ENCODE measurements around the gene RAP1GAP2.
A peak's percentile ranks its signal among the peaks of the same experiment; 100 is the strongest.

Gene RAP1GAP2

DNA sequence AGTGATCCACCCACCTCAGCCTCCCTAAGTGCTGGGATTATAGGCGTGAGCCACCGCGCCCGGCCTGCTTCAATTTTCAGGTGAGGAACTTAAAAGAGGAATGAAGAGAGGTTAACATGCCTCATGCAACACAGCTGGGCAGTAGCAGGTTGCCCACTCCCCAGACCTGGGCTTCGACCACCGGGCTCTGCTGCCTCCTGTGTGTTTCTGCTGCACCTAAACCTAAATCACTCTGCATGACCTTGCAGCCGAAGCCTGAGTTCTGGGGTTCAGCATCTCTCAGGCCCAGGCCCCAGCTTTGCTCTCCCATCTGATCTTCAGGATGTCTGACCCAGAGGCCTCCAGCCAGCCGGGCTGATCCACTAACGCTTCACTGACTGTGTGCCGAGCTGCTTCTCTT, 154.6 kb downstream of the RAP1GAP2 start:
- DNase-seq: no peak

DNA sequence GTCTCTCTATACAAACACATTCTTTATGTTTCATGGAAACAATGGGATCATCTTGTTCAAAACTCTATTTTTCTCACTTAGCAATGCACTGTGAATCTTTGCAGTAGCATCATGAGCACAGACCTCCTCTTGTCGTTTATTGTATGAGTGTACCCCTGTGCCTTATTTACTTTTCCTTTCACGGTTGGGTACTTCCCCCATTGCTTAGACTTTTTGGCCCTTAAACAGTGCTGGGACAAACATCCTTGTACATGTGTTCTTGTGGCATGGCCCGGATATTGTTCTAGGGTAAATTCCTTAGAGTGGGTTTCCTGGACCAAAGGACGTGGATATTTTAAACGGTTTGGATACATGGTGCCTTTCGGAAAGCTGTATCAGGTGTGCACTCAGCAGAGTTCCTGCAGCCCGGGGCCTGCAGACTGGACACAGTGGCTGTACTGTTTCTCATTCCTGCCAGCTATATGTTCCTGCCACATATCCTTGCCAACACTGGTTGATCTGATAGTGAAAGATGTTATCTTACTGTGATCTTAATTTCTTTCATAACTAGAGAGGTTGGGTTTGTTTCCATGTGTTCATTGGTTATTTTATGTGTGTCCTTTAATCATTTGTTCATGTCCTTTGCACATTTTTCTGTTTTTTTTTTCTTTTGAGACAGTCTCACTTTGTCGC, 156.1 kb downstream of the RAP1GAP2 start:
- DNase-seq: no peak

DNA sequence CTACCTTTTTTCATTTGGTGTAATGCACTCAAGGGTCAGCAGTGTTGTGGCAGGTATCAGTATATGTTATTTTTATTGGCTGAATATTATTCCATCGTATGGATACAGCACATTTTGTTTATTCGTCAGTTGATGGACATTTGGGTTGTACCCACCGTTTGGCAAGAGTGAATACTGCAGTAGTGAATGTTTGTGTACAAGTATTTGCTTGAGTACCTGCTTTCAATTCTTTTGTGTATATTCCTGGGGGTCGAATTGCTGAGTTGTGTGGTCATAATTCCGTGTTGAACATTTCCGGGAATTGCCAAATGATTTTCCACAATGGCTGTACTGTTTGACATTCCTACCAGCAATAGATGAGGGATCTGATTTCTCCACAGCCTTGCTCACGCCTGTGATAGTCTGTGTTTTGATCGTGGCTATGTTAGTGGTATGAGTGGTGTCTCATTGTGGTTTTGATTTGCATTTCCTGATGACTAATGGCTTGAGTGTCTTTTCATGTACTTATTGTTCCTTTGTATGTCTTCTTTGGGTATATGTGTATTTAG, 158.7 kb downstream of the RAP1GAP2 start:
- DNase-seq: peak; percentile 5

DNA sequence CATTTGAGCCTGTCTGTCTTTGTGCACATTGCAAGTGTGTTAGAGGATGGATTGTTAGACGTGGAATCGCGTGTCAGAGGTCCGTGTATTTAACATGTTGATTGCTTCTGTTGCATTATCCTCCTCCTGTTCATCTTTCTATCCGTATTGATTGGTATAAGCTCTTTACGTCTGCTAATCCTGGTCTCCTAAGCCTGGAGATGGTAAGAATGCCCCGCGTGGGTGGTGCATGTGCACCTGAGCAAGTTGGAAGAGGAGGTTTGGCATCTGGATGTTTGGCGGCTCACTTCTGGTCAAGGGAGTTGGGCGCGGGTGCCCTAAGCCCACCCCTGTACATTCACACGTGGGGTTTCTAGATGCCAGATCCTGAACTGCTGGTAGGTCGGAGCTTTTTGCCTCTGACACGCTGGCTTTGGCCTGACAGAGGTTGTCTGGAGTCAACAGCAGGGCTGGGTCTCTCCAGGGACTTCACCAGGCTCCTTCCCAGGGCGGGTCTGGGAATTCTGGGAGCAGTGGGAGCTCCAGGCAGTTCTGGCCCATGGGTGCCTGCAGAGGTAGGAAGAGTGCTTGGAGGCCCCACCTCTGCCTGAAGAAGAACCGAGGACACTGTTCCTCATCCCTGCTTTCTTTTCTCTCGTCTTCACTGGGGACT, 159.8 kb downstream of the RAP1GAP2 start:
- no peak for DNase-seq

DNA sequence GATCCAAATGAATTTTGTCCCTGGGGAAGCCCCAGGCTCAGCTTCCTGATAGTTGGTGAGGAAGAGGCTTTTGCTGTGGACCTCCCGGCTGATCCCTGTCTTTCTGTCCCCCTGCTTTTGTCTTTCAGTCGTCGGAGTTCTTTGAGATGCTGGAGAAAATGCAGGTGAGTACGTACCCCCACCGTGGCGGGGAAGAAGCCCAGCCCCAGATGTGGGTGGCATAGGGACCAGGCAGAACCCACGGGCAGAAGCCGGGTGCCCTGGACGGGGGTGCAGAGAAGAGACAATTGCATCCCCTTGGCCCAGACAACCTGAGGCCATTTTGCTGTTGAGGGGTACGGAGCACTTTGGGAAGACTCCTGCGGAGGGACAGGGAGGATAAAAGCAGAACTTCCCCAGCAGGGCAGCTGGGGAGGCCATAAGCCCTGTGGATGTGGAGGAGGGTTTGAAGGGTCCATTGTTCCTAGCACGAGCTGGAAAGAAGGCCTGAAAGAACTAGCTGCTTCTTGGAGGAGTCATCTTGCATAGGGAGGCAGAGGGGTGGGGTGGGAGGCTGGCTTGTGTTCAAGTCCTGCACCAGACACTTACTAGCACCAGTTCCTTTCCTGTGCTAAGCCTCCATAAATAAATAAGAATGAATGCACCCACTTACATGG, 161.5 kb downstream of the RAP1GAP2 start:
- no peak for DNase-seq

DNA sequence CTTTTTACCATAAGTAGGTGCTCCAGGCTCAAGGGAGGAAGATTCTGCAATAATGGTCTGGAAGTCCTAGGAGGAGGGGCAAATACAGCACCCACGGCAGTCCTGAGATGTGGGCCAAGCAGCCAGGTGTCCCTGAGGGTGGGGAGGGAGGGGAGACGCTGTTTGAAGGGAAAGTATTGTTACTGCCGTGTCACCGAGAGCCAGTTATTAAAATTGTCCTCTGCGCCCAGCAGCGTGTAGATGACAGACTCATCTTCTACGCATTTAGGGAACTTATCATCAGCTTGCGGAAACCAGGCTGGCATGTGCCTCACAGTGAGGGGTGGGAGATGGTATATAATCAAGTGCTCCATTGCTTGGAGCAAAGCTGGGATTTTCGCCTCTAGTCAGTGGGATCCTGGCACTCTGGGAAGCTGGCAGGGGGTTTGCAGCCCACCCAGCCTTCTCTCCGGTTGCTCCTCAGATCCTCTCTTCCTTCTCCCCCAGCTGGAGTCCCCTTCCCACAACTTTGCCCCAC, 162.5 kb downstream of the RAP1GAP2 start:
- DNase-seq: no peak

DNA sequence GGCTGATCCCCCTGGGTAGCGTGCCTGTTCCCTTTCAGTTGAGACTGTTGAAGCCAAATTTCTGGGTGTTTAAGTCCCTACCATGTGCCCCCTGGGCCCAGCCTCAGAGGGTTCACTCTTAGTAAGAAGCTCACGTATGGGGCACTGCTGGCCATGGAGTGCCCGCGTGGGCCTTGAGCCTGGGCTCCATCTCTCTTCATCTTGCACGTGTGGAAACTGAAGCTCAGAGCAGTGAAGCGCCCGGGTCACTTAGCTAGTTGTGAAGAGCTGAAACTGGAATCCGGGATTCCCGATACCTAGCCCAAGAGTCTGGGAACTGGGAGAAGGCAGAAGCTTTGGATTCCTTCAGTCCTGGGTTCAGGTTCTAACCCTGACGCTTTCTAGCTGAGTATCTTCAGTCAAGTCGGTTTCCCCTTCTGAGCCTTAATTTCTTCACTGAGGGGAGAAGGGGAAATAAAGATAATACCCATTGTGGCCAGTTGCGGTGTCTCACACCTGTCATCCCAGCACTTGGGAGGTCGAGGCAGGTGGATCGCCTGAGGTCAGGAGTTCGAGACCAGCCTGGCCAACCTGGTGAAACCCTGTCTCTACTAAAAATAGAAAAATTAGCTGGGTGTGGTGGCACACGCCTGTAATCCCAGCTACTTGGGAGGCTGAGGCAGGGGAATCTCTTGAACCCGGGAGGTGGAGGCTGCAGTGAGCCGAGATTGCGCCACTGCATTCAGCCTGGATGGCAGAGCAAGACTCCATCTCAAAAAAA, 163.3 kb downstream of the RAP1GAP2 start:
- DNase-seq: no peak

DNA sequence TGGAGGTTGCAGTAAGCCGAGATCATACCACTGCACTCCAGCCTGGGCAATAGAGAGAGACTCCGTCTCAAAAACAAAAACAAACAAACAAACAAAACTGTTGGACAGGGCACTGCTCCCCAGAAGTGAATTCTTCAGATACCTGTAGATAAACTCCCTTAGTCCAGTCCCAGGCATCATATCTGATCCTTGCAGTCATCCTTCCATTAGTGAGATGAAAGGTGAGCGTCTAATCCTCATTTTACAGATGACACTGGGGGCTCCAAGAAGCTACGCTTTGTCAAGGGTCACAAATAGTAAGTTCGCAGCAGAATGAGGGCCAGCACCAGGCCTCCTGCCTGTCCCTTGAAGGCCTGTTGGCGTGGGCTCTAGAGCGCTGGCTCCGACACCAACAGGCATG, 165.2 kb downstream of the RAP1GAP2 start:
- DNase-seq: no peak

DNA sequence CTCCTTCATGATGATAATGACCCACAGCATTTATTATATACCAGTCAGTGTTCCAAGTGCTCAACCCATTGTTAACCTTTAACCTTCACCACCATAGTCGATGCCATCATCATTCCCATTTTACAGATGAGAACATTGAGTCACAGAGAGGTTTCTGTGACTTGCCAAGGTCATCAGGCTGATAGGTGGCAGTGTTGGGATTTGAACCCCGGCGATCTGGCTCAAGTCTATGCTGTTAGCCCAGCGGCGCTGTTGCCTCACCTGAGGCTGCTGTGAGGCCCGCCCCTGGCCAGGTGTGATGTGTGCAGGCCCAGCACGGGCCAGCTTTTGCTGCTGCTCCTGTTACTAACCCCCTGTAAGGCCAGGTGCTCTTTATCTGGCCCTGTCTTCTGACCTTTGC, 166.0 kb downstream of the RAP1GAP2 start:
- no peak for DNase-seq

DNA sequence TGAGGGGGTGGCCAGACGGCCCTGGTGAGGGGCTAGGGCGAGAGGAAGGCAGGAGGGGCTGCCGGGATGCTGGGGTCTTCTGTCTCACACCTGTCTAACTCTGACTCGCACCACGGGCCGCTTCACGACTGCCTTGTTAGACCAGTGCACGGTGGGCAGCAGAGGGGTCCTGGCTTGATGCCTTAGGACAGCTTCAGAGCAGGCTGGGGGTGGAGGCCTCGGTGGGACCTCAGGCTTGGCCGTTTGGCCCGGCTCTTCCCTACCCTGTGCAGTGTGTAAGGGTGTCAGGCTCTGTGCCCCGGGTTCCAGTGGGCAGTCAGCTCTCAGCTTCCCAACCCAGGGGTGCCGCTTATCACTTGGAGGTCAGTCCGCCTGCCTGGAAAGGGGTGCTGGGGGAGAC, 166.5 kb downstream of the RAP1GAP2 start:
- DNase-seq: no peak

DNA sequence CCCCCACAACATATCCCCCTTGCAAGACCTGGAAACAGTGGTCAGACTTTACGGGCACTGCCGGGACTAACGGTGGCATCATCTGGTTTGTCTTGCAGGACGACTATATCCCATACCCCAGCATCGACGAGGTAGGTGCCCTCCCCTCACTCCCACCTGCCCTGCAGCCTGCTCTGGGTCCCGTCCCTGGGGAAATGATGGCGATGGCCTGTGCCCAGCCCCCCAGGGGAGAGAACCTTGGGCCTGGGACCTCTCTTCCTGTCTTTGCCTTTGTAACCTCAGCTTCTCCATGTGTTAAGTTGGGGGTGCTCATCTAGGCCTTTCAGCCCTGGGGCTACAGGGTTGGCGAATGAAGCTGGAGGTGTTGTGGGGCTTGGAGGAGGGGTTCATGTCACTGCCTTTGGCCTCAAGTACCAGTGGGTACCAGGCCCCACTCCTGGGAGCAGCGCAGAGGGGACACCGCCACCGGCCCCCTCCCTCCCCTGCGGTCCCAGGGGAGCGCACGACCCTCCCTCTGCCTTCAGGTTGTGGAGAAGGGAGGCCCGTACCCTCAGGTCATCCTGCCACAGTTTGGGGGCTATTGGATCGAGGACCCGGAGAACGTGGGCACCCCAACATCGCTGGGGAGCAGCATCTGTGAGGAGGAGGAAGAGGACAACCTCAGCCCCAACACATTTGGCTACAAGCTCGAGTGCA, 167.2 kb downstream of the RAP1GAP2 start:
- no peak for DNase-seq

DNA sequence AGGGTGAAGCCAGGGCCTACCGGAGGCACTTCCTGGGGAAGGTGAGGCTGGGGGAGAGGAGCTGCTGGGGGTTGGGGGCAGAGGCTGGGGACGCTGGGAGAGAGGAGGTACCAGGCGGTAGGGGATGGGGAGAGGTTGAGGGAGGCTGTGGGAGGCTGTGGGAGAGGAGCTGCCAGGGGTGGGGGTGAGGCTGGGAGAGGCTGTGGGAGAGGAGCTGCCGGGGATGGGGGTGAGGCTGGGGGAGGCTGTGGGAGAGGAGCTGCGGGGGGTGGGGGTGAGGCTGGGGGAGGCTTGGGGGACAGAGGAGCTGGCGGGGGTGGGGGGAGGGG, 167.8 kb downstream of the RAP1GAP2 start:
- DNase-seq: no peak

DNA sequence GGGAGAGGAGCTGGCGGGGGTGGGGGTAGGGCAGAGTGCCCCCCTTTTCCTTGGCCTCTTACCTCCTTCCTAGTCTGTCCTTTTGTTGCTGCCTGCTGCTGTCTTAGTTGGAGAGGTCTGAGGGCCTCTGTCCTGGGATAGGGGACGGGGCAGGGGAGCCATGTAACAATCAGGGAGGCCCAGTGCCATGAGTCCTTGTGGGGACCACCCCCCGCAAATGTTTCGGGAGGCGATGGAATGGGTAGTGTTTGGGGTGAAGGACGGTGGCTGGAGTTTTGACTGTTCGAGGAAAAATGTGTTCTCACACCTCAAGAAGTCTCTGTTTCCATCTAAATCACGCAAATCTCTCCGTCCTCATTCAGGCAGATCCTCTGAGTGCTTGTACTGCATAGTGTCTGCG, 168.1 kb downstream of the RAP1GAP2 start:
- DNase-seq: no peak

DNA sequence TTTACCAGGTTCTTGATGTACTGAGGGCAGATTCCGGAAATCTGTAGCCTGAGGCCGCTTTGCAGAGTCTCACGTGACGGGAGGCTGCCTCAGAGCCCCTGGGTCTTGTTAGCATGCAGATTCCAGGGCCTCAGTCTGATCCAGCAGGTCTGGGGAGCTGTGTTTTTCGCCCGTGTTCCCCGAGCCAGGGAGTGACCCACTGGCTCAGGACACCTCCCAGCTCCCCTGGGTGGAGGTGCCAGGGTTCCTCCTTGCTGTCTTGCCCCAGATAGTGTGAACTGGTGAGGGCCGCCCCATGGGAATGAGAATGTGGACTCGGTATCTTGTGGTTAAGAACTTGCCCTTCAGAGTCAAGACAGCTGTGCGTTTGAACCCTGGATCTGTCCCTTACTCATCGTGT, 168.6 kb downstream of the RAP1GAP2 start:
- no peak for DNase-seq

DNA sequence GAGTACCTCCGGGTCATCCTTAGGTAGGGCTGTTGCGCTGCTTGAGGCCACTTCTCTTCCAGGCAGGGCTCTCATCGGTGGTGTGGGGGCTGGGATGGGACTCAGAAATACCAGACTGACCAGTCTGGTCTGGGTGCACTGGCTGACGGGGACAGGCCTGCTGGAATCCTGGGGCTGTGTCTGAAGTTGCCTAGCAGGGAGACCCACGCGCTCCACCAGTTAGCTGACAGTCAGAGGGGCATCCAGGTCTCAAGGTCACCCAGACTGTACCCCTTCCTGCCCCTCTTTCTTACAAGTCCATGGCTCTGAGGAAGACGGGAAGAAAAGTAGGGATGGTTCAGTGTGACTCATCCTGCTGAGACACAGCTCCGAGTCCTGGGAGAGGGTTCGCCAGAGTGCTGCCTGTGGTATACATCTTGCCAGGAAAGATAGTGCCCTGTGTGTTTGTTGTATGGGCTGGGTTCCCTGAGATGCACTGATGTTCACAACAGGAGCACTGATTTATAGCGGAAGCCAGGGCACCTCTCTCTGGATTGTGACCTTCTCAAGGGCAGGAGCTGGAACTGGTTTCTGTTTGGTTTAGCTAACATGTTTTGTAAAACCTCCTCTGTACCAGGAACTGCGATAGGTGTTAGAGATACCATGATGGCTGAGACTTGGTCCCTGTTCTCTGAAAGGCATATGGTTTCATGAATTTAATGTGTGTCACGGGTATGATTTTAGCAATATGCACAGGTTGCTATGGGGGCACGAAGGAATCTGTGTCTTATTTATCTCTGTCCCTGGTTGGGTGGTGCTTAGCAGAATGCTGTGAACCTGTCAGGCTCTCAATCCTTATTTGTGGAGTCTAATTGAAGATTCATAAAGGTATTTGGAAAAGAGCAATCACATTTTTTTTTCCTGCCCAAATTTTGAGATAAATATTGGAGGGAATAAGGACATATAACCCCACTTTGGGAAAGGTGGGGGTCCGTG, 169.7 kb downstream of the RAP1GAP2 start:
- no peak for DNase-seq

DNA sequence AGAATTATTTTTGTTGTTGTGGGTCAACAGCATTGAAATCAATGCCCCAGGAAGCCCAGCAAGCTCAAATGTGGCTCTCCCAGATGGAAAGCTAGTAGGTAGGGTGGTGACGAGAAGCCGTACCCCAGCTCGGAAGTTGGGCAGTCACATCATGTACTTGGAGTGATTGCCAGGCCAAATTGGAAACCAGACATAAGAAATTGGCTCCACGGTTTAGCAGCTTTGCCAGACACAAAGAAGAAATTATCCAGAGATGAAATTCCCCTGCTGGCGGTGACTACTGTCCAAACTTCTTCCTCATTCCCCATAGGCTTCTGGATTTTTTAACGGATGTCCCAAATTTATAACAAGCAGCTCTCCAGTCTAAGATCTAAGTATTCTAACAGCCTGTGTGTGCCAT, 171.3 kb downstream of the RAP1GAP2 start:
- DNase-seq: no peak

DNA sequence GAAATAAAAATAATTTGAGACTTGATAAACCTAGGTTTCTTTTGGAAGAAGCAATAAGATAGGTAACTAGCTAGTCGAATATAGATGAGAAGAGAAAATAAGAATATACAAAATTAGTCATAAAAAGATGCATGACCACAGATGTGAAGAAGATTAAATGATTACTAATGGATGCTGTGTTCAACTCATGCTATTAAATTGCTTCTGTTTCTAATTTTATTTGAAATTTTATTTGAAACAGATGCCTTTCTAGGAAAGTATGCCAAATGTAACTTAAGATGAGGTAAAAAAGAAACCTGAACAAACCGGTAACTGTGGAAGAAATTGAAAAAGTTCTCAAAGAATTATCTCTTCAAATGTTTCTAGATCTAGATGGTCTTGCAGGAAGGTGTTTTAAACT, 175.6 kb downstream of the RAP1GAP2 start:
- DNase-seq: no peak

DNA sequence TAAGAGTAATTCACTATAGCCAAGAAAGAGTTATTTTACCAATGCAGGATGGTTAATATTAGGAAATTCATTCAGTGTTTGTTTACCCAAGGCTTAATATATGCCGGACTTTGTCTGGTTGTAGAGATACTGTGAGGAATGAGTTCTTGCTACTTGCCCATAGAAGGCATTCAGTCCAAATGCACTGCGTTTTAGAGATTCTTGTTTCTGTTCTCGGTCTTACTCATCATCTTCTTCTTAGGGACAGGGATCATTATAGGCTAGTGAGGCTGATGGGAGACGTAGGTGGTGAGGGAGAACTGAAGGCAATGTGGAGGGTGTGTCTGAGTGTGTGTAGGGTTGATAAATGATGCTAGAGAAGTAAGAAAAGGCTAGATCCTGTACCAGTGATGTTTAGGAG, 176.5 kb downstream of the RAP1GAP2 start:
- DNase-seq: no peak

DNA sequence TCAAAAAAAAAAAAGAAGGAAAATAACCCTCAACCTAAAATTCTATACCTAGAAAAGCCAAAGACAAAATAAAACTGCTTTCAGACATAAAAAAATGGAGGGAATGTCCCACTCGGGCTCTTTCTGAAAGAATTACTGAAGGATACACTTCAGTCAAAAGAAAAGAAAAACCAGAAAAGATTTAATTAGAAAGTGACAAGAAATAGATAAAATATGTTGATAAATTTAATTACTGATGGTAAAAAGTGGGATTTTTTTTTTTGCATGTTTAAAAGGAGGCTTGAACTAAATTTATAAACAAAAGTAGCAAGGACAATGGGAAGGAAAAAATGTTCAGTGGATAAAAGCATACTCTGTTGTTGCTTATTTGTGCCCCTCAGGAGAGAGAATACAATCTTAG, 178.1 kb downstream of the RAP1GAP2 start:
- no peak for DNase-seq

DNA sequence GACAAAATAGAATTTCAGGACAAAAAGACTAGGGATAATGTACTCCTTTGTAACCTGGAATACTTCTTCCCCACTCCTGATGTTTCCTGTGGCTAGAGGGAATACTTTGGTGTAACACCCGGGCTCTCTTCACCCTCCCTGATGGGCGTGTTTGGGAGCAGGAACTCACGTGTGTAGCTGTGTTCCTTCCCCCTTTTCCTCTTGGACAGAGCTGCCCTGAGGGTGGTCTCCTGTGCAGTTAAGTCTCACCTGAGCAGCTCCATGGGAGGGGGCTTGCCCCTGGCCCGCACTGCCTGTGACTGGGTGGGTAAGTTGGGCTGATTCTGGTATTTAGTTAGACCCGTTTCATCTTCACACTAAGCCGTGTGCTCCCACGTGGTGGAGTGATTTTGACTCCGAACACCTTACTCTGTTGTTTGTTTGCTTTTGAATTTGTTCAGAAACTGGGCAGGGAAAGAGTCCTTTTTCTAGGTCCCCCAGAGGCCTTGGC, 179.3 kb downstream of the RAP1GAP2 start:
- no peak for DNase-seq

DNA sequence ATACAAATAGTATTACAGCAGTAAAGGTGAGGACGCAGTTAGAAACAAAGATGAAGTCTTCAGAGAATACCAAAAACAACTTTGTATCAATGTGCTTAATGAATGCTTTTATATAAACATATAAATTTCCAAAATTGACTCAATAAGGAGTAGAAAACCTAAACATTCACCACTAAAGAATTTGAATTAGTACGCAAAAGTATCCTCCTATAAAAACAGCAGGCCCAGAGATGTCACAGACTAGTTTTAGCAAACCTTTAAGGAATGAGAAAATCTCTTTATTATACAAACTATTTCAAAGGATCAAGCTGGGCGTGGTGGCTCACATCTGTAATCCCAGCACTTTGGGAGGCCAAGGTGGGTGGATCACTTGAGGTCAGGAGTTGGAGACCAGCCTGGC, 180.9 kb downstream of the RAP1GAP2 start:
- no peak for DNase-seq
